Activated naive CD4-positive, alpha-beta T cell treated with anti-CD3 and anti-CD28 coated beads, Interleukin-2, amount 10 ng/mL, durations not matched to agents 7 days and 5 days (primary cell): ENCODE measurements around the gene LRFN2.

ENCODE experiments used
- CTCF ChIA-PET: fragments of 350-600 bp; sonication (Branson Sonifier 250); formaldehyde crosslinking; loops from one replicate; lab custom pipeline; 2021; ENCODE audit warnings: antibody characterized with exemption; lab: Charles Lee
- DNase-seq: peaks from one replicate; pipeline ENCODE4 v3.0.0-alpha.2; 2020
- H3K27ac Mint-ChIP-seq: one replicate; pipeline ENCODE4 v1.8.0; 2021; ENCODE audit warnings: mild to moderate bottlenecking, moderate library complexity, mixed read lengths
- H3K27me3 Mint-ChIP-seq: one replicate; pipeline ENCODE4 v1.8.0; 2021; ENCODE audit warnings: mild to moderate bottlenecking, mixed read lengths
- H3K36me3 Mint-ChIP-seq: one replicate; pipeline ENCODE4 v1.8.0; 2021; ENCODE audit warnings: mixed read lengths
- H3K4me1 Mint-ChIP-seq: one replicate; pipeline ENCODE4 v1.8.0; 2021; ENCODE audit warnings: mixed read lengths
- H3K4me3 Mint-ChIP-seq: one replicate; pipeline ENCODE4 v1.8.0; 2021; ENCODE audit warnings: mild to moderate bottlenecking, moderate library complexity, mixed read lengths
- H3K9me3 Mint-ChIP-seq: one replicate; pipeline ENCODE4 v1.8.0; 2021; ENCODE audit warnings: mixed read lengths

Gene LRFN2

DNA sequence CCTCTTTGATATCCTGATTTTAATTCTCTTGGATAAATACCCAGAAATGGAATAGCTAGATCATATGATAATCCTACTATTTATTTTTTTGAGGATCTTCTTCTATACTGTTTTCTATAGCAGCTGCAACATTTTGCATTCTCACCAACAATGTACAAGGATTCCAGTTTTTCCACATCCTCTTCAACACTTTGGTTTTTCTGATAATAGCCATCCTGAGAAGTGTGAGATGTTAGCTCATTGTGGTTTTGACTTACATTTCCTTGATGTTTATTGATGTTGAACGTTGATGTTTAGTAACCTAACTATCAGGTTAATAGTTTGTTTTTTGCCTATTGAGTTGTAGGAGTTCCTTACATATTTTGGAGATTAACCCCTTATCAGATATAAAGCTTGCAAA, 217.3 kb downstream of the LRFN2 start:
- H3K9me3 Mint-ChIP-seq: peaks cover 33% of the 10 kb centered on the region
- CTCF ChIA-PET: interaction anchor here (1.1 kb wide), 1 partner anchor 11 kb away, joined by 3 read pairs; no protein-coding TSS in a partner anchor
- peaks cover 27% of the 10 kb centered on the region for H3K36me3 Mint-ChIP-seq
- H3K27me3 Mint-ChIP-seq: peaks cover 5% of the 10 kb centered on the region
- peak overlapping the region; percentile 71 for H3K27ac Mint-ChIP-seq
- peaks cover 36% of the 10 kb centered on the region for H3K4me1 Mint-ChIP-seq
- no peak for DNase-seq
- H3K4me3 Mint-ChIP-seq: no peak overlapping the region

DNA sequence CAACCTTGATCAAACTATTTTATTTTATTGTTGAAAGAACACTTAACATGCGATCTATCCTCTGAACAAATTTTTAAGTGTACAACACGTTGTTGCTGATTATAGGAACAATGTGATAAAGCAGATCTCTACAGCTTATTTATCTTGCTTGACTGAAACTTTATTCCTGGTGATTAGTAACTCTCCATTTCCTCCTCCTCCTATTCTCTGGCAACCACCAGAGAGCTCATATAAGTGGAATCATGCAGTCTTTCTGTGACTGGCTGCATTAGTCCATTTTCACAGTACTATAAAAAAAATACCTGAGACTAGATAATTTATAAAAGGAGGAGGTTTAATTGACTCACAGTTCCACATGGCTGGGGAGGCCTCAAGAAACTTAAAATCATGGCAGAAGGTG, 218.1 kb downstream of the LRFN2 start:
- Mint-ChIP-seq H3K9me3 (peaks cover 34% of the 10 kb centered on the region), H3K27me3 (peaks cover 7% of the 10 kb centered on the region), H3K4me3 (no peak overlapping the region), H3K36me3 (peaks cover 27% of the 10 kb centered on the region), H3K27ac (no peak overlapping the region), H3K4me1 (peaks cover 36% of the 10 kb centered on the region)
- no peak for DNase-seq
- CTCF ChIA-PET: interaction anchor here (1.1 kb wide), 1 partner anchor 12 kb away, joined by 3 read pairs; no protein-coding TSS in a partner anchor

DNA sequence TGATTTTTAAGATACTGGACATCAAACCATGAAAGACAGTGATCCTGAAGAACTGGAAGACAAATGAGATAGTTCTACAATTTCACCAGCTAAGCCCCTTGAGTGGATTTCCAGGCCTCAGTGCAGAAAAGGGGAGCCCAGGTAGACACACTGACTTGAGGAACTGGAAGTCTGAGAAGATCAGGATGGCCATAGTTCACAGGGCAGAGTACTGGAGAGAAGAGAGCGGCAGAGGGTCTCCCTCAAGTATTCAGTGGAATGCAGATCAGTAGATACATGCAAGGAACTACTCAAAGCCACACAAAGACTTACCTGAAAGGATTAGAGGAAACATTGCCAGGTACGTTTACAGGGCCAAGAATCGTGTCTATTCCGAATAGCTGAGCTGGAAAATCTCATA, 224.3 kb downstream of the LRFN2 start:
- H3K27ac Mint-ChIP-seq: no peak overlapping the region
- peaks cover under 1% of the 10 kb centered on the region for H3K4me1 Mint-ChIP-seq
- CTCF ChIA-PET: no interaction called here
- H3K4me3 Mint-ChIP-seq: no peak overlapping the region
- H3K27me3 Mint-ChIP-seq: peaks cover 24% of the 10 kb centered on the region
- H3K36me3 Mint-ChIP-seq: peaks cover 2% of the 10 kb centered on the region
- no peak for DNase-seq
- peaks cover 14% of the 10 kb centered on the region for H3K9me3 Mint-ChIP-seq

DNA sequence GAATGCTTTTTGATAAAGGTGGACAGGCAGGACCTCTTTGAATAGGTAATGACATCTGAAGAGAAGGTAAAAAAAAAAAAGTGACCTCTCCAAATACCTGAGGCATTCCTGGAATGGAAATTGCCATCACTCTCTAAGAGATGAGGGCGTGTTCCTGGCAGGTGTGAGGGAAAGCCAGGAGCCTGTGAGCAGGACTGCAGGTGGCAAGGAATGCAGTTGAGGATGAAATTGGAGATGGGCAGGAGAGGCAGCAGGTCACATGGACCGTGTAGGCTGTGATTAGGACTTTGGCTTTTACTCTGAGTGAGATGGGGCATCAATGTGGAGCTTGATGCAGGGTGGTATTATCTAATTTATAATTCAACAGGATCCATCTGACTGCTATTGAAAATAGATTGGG, 227.4 kb downstream of the LRFN2 start:
- Mint-ChIP-seq H3K36me3 (no peaks in the 10 kb centered on the region), H3K27me3 (peaks cover 20% of the 10 kb centered on the region), H3K4me1 (peaks cover 10% of the 10 kb centered on the region), H3K4me3 (no peak overlapping the region), H3K27ac (no peak overlapping the region), H3K9me3 (peaks cover under 1% of the 10 kb centered on the region)
- CTCF ChIA-PET: no interaction called here
- no peak for DNase-seq

DNA sequence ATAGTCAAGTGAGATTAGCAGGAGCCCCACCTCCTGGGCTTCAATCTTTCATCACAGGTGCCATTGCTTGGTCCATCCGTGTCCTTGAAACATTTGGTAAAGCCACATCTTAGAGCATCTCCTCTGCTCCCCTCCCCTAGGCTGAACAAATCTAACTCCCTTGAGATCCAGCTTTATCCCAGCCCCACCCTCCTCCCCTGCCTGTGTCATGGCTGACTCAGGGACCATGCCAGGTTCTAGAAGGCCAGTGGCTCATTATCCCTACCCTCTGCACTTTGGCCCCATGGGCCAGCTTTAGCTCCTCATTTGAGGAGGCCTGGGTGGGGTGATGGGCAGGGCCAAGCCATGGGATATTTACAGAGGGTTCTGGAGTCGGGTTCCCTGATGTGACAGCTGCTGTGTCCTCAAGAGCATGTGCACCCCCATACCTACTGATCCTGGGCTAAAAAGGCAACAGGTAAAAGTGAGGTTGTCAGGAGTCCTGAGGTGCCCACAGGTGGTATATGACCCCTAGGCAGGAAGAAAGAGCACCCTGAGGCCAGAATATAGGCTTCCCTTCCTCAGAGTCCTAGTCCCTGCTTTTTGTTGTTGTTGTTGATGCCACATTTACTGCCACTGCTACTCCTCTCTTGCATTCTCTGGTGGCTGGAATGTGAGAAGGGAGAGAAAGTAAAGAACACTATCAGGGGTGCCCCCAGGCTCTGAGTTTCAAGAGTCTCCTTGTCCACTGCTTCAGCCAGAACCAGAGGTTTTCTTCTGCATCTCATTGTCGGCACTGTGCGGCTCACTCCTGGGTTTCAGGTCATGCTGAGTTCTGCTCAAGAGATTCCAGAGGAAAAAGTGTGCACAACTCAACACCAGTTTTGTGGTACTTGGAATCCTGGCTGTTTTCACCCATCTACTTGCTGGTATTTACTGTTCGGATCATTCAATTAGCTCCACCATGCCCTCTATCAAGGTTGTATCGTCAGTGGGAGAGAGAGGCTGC, 228.4 kb downstream of the LRFN2 start:
- Mint-ChIP-seq H3K36me3 (no peaks in the 10 kb centered on the region), H3K4me1 (peaks cover 10% of the 10 kb centered on the region), H3K27me3 (peaks cover 19% of the 10 kb centered on the region), H3K9me3 (no peaks in the 10 kb centered on the region), H3K4me3 (no peak overlapping the region), H3K27ac (no peak overlapping the region)
- CTCF ChIA-PET: no interaction called here
- DNase-seq: no peak

DNA sequence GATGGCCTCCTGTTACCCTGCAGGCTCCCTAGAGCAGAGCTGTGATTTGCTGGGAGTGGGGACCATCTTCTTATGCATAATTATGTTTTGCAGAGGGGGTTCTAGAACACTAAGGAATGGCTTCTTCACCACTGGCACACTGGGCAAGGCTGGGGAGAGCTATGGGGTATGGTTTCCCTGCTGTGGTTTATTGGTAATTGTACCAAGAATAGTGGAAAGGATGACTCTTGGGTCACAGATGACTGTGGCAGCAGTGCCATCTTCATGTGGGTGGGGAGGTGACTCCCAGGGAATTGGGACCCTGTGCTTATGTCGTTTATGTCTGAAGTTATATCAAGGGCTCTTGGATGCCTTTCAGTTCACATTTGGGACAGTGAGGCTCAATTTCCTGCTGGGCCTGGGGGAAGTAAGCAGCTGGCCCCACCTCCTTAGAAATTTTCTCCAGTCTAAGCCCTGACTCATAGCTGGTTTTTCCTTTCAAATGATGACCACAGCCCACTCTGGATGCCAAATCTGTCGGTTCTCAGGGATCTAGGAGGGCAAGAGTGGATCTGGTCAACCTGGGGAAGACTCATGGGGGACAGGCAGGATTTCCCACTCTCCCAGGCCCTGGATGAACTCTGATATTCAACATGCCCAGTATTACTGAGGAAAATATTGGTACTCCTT, 230.8 kb downstream of the LRFN2 start:
- Mint-ChIP-seq H3K4me1 (peaks cover 10% of the 10 kb centered on the region), H3K4me3 (no peak overlapping the region), H3K27ac (no peak overlapping the region), H3K9me3 (no peaks in the 10 kb centered on the region), H3K27me3 (peaks cover 13% of the 10 kb centered on the region), H3K36me3 (no peaks in the 10 kb centered on the region)
- no peak for DNase-seq
- CTCF ChIA-PET: no interaction called here

DNA sequence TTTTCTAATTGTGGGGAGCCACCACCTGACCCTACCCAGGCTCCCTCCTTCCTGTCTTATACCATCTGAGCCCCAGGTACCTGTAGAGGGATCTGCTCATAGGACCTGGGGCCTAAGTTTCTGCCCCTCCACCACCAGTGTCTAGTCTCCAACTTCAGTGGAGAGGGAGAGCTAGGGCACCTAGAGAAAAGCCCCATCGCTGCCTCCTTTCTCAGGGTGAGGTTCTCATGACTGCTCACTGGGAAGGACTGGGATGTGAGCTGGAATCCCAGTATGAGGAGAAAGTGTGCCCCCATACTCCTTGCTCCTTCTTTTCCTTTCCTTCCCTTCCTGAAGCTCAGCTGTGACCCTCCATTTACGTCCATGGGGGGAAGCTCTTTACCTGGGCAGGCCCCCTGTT, 231.6 kb downstream of the LRFN2 start:
- Mint-ChIP-seq H3K27me3 (peaks cover 13% of the 10 kb centered on the region), H3K9me3 (no peaks in the 10 kb centered on the region), H3K4me1 (peaks cover 10% of the 10 kb centered on the region), H3K4me3 (no peak overlapping the region), H3K27ac (no peak overlapping the region), H3K36me3 (no peaks in the 10 kb centered on the region)
- DNase-seq: no peak
- CTCF ChIA-PET: no interaction called here

DNA sequence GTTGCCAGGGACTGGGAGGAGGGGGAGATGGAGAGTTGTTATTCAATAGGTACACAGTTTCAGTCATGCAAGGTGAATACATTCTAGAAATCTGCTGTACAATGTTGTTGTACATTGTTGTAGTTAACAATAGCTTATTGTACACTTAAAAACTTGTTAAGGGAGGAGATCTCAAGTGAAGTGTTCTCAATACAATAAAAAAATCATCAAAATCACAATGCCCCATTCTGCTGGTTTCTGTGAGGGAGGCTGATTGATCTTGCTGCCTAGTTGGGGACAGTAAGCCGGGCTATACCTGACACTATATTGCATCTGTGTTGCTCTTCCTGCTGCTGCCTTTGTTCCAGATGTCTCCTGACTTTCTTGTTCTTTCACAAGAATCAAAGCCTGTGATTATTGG, 232.1 kb downstream of the LRFN2 start:
- CTCF ChIA-PET: no interaction called here
- no peaks in the 10 kb centered on the region for H3K36me3 Mint-ChIP-seq
- H3K27me3 Mint-ChIP-seq: peaks cover 13% of the 10 kb centered on the region
- peaks cover 10% of the 10 kb centered on the region for H3K4me1 Mint-ChIP-seq
- H3K4me3 Mint-ChIP-seq: no peak overlapping the region
- no peak for DNase-seq
- no peak overlapping the region for H3K27ac Mint-ChIP-seq
- H3K9me3 Mint-ChIP-seq: no peaks in the 10 kb centered on the region

DNA sequence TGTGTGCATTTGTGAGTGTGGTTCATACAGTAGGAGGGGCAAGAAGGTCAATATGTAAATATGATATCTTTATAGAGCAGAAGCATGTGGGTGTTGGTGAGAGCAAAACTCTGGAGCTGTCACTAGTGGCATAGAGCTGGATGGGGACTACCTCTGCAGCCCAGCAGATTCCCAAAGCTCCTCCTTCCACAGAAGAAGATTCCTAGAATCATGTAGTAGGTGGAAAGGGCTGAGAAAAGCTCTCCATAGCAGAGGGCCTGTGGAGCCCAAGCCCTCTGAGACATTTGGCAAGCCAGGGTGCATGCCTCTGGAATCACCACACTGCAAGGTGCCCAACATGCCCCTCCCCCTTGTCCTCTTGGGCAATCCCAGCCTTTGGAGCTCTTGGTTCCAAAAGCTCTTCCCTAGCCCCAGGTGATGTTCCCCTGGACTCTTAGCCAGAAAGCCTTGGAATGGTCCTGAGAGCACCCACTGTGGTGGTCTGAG, 233.2 kb downstream of the LRFN2 start:
- H3K27me3 Mint-ChIP-seq: peaks cover 10% of the 10 kb centered on the region
- H3K27ac Mint-ChIP-seq: no peak overlapping the region
- H3K4me3 Mint-ChIP-seq: no peak overlapping the region
- H3K4me1 Mint-ChIP-seq: peaks cover 10% of the 10 kb centered on the region
- CTCF ChIA-PET: interaction anchor here (0.7 kb wide), 1 partner anchor 9 kb away, joined by 3 read pairs; no protein-coding TSS in a partner anchor
- DNase-seq: no peak
- H3K9me3 Mint-ChIP-seq: no peaks in the 10 kb centered on the region
- H3K36me3 Mint-ChIP-seq: no peaks in the 10 kb centered on the region

DNA sequence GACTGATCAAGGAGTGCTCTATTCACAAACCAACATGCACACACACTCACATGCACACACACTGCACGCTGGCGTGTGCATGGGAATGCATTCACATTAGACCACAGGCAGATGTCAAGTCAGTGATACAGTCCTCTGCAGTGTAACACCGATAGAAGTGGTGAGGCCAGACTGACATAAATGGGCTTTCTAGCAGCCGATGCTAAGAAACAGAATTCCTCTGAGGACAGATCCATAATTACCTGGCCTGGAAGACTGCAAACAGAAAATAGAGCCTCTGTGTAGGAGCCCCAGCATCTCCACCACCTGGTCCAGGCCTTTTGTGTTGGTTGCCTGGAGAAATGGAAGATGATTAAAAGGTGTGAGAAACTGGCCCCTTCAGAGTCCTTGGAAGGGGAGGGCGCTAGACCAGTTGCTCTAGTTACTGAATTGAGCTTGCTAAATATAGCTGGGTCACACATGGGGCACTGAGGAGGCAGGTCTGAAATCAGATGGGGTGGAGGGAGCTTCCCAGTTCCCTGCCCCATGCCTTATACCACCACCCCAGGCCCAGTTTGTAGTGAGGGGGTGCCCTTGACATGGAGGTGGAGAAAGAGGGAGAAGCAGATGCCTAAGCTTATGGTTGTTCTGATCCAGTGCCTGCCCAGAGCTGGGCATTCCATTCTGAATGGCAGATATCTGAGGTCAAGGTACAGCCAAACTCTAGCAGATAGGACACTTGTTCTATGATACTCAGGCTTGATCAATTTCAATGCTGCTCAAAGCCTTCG, 233.8 kb downstream of the LRFN2 start:
- no peak overlapping the region for H3K4me3 Mint-ChIP-seq
- no peaks in the 10 kb centered on the region for H3K36me3 Mint-ChIP-seq
- H3K9me3 Mint-ChIP-seq: no peaks in the 10 kb centered on the region
- DNase-seq: no peak
- H3K27me3 Mint-ChIP-seq: peaks cover 6% of the 10 kb centered on the region
- CTCF ChIA-PET: interaction anchor here (0.7 kb wide), 1 partner anchor 9 kb away, joined by 3 read pairs; no protein-coding TSS in a partner anchor
- peaks cover 10% of the 10 kb centered on the region for H3K4me1 Mint-ChIP-seq
- no peak overlapping the region for H3K27ac Mint-ChIP-seq

DNA sequence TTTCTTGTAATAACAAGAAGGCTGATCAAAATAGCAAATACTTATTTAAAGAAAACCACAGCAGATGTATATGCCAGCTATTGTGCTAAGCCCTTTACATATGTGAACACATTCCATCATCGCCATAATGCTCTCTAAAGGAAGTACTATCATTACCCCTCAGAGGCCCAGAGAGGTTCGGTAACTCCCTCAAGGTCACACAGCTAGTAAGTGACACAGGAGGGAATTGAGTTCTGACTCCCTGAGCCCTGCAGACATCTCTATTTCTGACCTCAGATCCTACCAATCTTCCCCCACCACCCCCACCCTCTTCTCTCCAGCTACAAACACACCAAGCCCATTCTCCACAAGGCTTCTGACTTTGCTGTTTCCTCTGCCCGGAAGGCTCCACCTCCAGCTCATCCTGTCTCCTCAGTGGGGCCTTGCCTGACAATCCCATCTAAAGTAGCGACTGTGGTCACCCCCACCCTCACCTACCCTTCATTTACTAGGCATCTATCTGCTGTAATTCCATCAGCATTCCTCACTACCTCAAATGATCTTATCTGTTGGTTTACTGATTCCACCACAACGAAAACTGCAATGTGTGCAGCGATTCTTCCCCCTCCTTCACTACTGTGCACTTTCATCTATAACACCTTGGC, 234.5 kb downstream of the LRFN2 start:
- peaks cover 5% of the 10 kb centered on the region for H3K27me3 Mint-ChIP-seq
- peaks cover 10% of the 10 kb centered on the region for H3K4me1 Mint-ChIP-seq
- H3K36me3 Mint-ChIP-seq: no peaks in the 10 kb centered on the region
- no peak overlapping the region for H3K4me3 Mint-ChIP-seq
- no peaks in the 10 kb centered on the region for H3K9me3 Mint-ChIP-seq
- CTCF ChIA-PET: interaction anchor here (1.0 kb wide), 1 partner anchor 10 kb away, joined by 3 read pairs; no protein-coding TSS in a partner anchor
- no peak overlapping the region for H3K27ac Mint-ChIP-seq
- no peak for DNase-seq

DNA sequence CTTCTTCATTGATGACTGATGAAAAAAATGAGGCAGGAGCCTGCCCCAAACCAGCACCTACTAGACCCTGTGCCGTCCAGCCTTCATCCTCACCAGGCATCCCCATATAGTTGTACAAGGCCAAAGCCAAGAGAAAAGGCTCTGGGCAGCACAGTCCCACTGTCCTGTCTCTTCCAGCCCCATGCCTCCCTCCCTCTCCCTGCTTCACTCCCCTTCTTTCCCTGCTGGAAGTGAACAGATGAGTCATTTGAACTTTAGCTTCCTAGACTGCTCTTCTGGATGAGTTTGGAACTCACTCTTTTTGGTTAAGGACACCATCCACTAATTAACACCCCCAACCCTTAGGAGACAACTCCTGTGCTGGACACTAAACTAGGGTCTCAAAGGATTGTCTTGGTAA, 235.2 kb downstream of the LRFN2 start:
- no peak overlapping the region for H3K27ac Mint-ChIP-seq
- CTCF ChIA-PET: interaction anchor here (1.0 kb wide), 1 partner anchor 9 kb away, joined by 3 read pairs; no protein-coding TSS in a partner anchor
- peaks cover 5% of the 10 kb centered on the region for H3K27me3 Mint-ChIP-seq
- no peak overlapping the region for H3K4me3 Mint-ChIP-seq
- no peaks in the 10 kb centered on the region for H3K36me3 Mint-ChIP-seq
- H3K4me1 Mint-ChIP-seq: peaks cover 10% of the 10 kb centered on the region
- DNase-seq: no peak
- H3K9me3 Mint-ChIP-seq: no peaks in the 10 kb centered on the region

DNA sequence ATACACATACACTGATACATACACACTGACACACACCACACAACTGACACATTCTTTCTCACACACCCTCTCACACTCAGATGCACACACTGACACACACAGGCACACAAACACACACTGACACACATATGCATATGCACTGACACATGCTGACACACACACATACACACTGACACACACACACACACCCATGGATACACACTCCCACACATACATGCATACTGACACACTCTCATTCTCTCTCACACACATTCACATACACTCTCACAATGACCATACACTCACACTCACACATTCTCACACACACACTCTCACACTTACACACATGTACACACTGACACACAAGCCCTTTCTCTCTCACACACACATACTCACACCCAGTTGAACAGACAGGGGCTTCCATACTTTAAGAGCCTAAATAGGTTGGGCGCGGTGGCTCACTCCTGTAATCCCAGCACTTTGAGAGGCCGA, 236.4 kb downstream of the LRFN2 start:
- Mint-ChIP-seq H3K4me3 (no peak overlapping the region), H3K4me1 (no peaks in the 10 kb centered on the region), H3K36me3 (no peaks in the 10 kb centered on the region), H3K27me3 (peaks cover 5% of the 10 kb centered on the region), H3K27ac (no peak overlapping the region), H3K9me3 (no peaks in the 10 kb centered on the region)
- no peak for DNase-seq
- CTCF ChIA-PET: no interaction called here
